HG02642 (cell line): ENCODE measurements around the gene SIGLEC5.

Source experiments
- ATAC-seq: cut with Tn5 transposase; IDR thresholded peaks from one replicate; pipeline ENCODE4 v1.9.1; 2021; ENCODE audit warnings: mild to moderate bottlenecking; ENCODE audit not compliant: unreplicated experiment, poor library complexity

The SIGLEC5 gene

GRCh38 chr19:51593138-51593890 lies 36.9 kb downstream of the SIGLEC5 start:
- no peak for ATAC-seq

GRCh38 chr19:51592521-51592920 lies 37.7 kb downstream of the SIGLEC5 start:
- no peak for ATAC-seq

- ATAC-seq, result no peak
Observed at GRCh38 chr19:51590441-51590840, 39.8 kb downstream of the SIGLEC5 start.

GRCh38 chr19:51589511-51589910 lies 40.7 kb downstream of the SIGLEC5 start:
- no peak for ATAC-seq

GRCh38 chr19:51587264-51588191 lies 42.7 kb downstream of the SIGLEC5 start:
- ATAC-seq, result no peak

GRCh38 chr19:51586799-51587198 lies 43.4 kb downstream of the SIGLEC5 start:
- ATAC-seq, result no peak

- ATAC-seq, result no peak
Observed at GRCh38 chr19:51586103-51586728, 44.0 kb downstream of the SIGLEC5 start.

GRCh38 chr19:51576850-51577249 lies 53.4 kb downstream of the SIGLEC5 start:
- ATAC-seq, result no peak

GRCh38 chr19:51573331-51573730 lies 56.9 kb downstream of the SIGLEC5 start:
- no peak for ATAC-seq

GRCh38 chr19:51572908-51573307 lies 57.3 kb downstream of the SIGLEC5 start:
- ATAC-seq, result no peak

GRCh38 chr19:51572410-51572809 lies 57.8 kb downstream of the SIGLEC5 start:
- ATAC-seq, result no peak

- no peak for ATAC-seq
Observed at GRCh38 chr19:51571599-51571998, 58.6 kb downstream of the SIGLEC5 start.

GRCh38 chr19:51570962-51571575 lies 59.1 kb downstream of the SIGLEC5 start, which contains the start of gene ZNF175:
TSS of gene ZNF175 (plus strand) at chr19:51571283. CDS start at chr19:51573330, 2,047 bp downstream.
- peak; percentile 85 for ATAC-seq

- no peak for ATAC-seq
Observed at GRCh38 chr19:51568456-51568855, 61.7 kb downstream of the SIGLEC5 start.

GRCh38 chr19:51567583-51567982 lies 62.6 kb downstream of the SIGLEC5 start:
- no peak for ATAC-seq

GRCh38 chr19:51566489-51567100 lies 63.6 kb downstream of the SIGLEC5 start:
- ATAC-seq, result no peak

- no peak for ATAC-seq
Observed at GRCh38 chr19:51565583-51565982, 64.6 kb downstream of the SIGLEC5 start.

GRCh38 chr19:51564791-51565190 lies 65.4 kb downstream of the SIGLEC5 start:
- no peak for ATAC-seq
